DMS114 treated with DMSO at 0.1 percent for 48 hours (cell line): ENCODE measurements around the gene LATS1.
"Not testable (repeated sequence)": the region's sequence is repeated elsewhere in the genome, so short reads cannot be mapped to it uniquely, and the experiment has no call there.

ENCODE experiments used
- DNase-seq: peaks from one replicate; lab custom pipeline; 2025; ENCODE audit not compliant: unreplicated experiment; lab: John Stamatoyannopoulos, UW

LATS1 gene

GRCh38 chr6:149717588-149718458 is at the start of gene LATS1:
TSS of gene LATS1 (minus strand) at chr6:149718101. CDS start at chr6:149702126, 15,975 bp downstream.
- peak; percentile 43 for DNase-seq

- no peak for DNase-seq
Observed at GRCh38 chr6:149766156-149766769, 48.4 kb upstream of the LATS1 start.

GRCh38 chr6:149763866-149764265 is 46.0 kb upstream of the LATS1 start:
- no peak for DNase-seq

GRCh38 chr6:149761438-149761837 is 43.5 kb upstream of the LATS1 start:
- DNase-seq: no peak

- DNase-seq: no peak
Observed at GRCh38 chr6:149756261-149756636, 38.3 kb upstream of the LATS1 start.

- no peak for DNase-seq
Observed at GRCh38 chr6:149755300-149756260, 37.7 kb upstream of the LATS1 start.

- DNase-seq: no peak
Observed at GRCh38 chr6:149754548-149754947, 36.6 kb upstream of the LATS1 start.

- not testable (repeated sequence) for DNase-seq
Observed at GRCh38 chr6:149753374-149753637, 35.4 kb upstream of the LATS1 start.

GRCh38 chr6:149752600-149753373 is 34.9 kb upstream of the LATS1 start:
- DNase-seq: no peak

GRCh38 chr6:149751920-149752319 is 34.0 kb upstream of the LATS1 start:
- not testable (repeated sequence) for DNase-seq

- no peak for DNase-seq
Observed at GRCh38 chr6:149751239-149751638, 33.3 kb upstream of the LATS1 start.

- peak; percentile 17 for DNase-seq
Observed at GRCh38 chr6:149750136-149750609, 32.3 kb upstream of the LATS1 start.

- DNase-seq: peak; percentile 46
Observed at GRCh38 chr6:149749594-149750135, 31.8 kb upstream of the LATS1 start, which contains the start of gene PCMT1. TSS of gene PCMT1 (plus strand) at chr6:149749741. CDS start at chr6:149749902, 161 bp downstream.

GRCh38 chr6:149749082-149749593 is 31.2 kb upstream of the LATS1 start:
- not testable (repeated sequence) for DNase-seq

- DNase-seq: peak; percentile 81
Observed at GRCh38 chr6:149746147-149746946, 28.4 kb upstream of the LATS1 start, which contains the start of gene NUP43. TSS of gene NUP43 (minus strand) at chr6:149746529. CDS start at chr6:149746495, 34 bp downstream.

GRCh38 chr6:149745252-149745651 is 27.4 kb upstream of the LATS1 start:
- not testable (repeated sequence) for DNase-seq

- no peak for DNase-seq
Observed at GRCh38 chr6:149734915-149735314, 17.0 kb upstream of the LATS1 start.

GRCh38 chr6:149733089-149733720 is 15.3 kb upstream of the LATS1 start:
- no peak for DNase-seq
